GM19397 (cell line): ENCODE data around the gene AOPEP.

Experiments used
- ATAC-seq: cut with Tn5 transposase; IDR thresholded peaks from one replicate; pipeline ENCODE4 v1.9.1; 2021; ENCODE audit warnings: mild to moderate bottlenecking, moderate library complexity; ENCODE audit not compliant: unreplicated experiment

The AOPEP gene

GRCh38 chr9:94717761-94718160, 8.7 kb upstream of the AOPEP start:
- no peak for ATAC-seq

- ATAC-seq: no peak
These were observed 7.6 kb upstream of the AOPEP start for GRCh38 chr9:94718936-94719335.

GRCh38 chr9:94719878-94720277, 6.6 kb upstream of the AOPEP start:
- ATAC-seq: no peak

- ATAC-seq: no peak
These were observed 5.5 kb upstream of the AOPEP start for GRCh38 chr9:94720846-94721549.

- no peak for ATAC-seq
These were observed 4.7 kb upstream of the AOPEP start for GRCh38 chr9:94721754-94722153.

- ATAC-seq: no peak
These were observed 1.2 kb upstream of the AOPEP start for GRCh38 chr9:94725293-94725692.

- ATAC-seq: no peak
These were observed 2.2 kb downstream of the AOPEP start for GRCh38 chr9:94728719-94729118.

- ATAC-seq: no peak
These were observed 2.7 kb downstream of the AOPEP start for GRCh38 chr9:94729199-94729598.

- no peak for ATAC-seq
These were observed 7.7 kb downstream of the AOPEP start for GRCh38 chr9:94734054-94734754.

GRCh38 chr9:94736759-94737158, 10.3 kb downstream of the AOPEP start:
- no peak for ATAC-seq

- ATAC-seq: no peak
These were observed 13.8 kb downstream of the AOPEP start for GRCh38 chr9:94740145-94740840.

- ATAC-seq: no peak
These were observed 15.4 kb downstream of the AOPEP start for GRCh38 chr9:94741866-94742265.

GRCh38 chr9:94743035-94743954, 16.8 kb downstream of the AOPEP start:
- ATAC-seq: no peak

- ATAC-seq: no peak
These were observed 19.5 kb downstream of the AOPEP start for GRCh38 chr9:94745806-94746540.

GRCh38 chr9:94746541-94747370, 20.3 kb downstream of the AOPEP start:
- ATAC-seq: no peak

GRCh38 chr9:94754976-94755475, 28.5 kb downstream of the AOPEP start:
- no peak for ATAC-seq

GRCh38 chr9:94757158-94757557, 30.7 kb downstream of the AOPEP start:
- ATAC-seq: no peak

GRCh38 chr9:94758031-94758430, 31.5 kb downstream of the AOPEP start:
- no peak for ATAC-seq

GRCh38 chr9:94758880-94759279, 32.4 kb downstream of the AOPEP start:
- ATAC-seq: no peak
